HL-60 (cell line): ENCODE measurements around the gene FBXO42.

Experiments
- DNase-seq, 2 experiments: peaks; one replicate each; pipeline ENCODE4 v3.0.0-alpha.2; 2010 to 2020; ENCODE audit warnings: low read depth in 1 of 2, low spot score in 1 of 2
- H3K27ac ChIP-seq: fragments of 250-450 bp; sonication (Bioruptor Pico); replicated peaks from 2 replicates; pipeline ENCODE4 v1.5.1; 2020; ENCODE audit warnings: mild to moderate bottlenecking, moderate library complexity
- H3K27me3 ChIP-seq: fragments of 250-450 bp; sonication (Bioruptor Pico); 2 replicates; pipeline ENCODE4 v1.5.1; 2021; ENCODE audit warnings: mild to moderate bottlenecking, moderate library complexity; ENCODE audit not compliant: insufficient read depth, poor library complexity, severe bottlenecking
- H3K4me3 ChIP-seq: replicated peaks from 2 replicates; pipeline ENCODE4 v1.5.1; 2011; ENCODE audit warnings: mild to moderate bottlenecking, control low read depth, low read length; ENCODE audit not compliant: insufficient read depth
- GABPA ChIP-seq: IDR thresholded peaks from 2 replicates; pipeline ENCODE4 v1.6.1; 2012; ENCODE audit warnings: low read depth
- POLR2AphosphoS5 ChIP-seq: IDR thresholded peaks from 2 replicates; pipeline ENCODE4 v1.6.1; 2012; ENCODE audit warnings: low read depth
- SPI1 ChIP-seq: IDR thresholded peaks from 2 replicates; pipeline ENCODE4 v1.6.1; 2012; ENCODE audit warnings: low read depth, mild to moderate bottlenecking, borderline replicate concordance
- TF ChIP-seq, protein P1 (sequence below): IDR thresholded peaks from one replicate; pipeline ENCODE4 v1.5.1; 2011; ENCODE audit warnings: low read length, control low read depth, inconsistent platforms; ENCODE audit not compliant: insufficient read depth
- TF ChIP-seq, protein P2 (sequence below): IDR thresholded peaks from 2 replicates; pipeline ENCODE4 v1.6.1; 2012; ENCODE audit warnings: low read depth; ENCODE audit not compliant: insufficient replicate concordance

FBXO42 gene

DNA sequence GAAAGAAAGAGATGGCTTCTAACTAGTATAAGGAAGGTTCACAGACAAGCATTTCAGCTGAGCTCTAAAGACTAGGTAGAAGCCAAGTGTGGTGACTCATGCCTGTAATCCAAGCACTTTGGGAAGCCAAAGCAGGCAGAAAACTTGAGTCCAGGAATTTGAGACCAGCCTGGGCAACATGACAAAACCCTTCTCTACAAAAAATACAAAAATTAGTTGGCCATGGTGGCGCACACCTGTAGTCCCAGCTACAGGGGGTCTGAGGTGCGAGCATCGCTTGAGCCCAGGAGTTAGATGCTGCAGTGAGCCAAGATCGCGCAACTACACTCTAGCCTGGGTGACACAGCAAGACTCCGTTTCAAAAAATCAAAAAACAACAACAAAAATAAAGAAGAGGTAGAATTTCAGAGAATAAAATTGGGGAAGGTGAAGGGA, 27.8 kb downstream of the FBXO42 start:
- H3K4me3 ChIP-seq: no peak overlapping the region
- no peak overlapping the region for H3K27ac ChIP-seq
- no peak for DNase-seq
- no peaks in the 10 kb centered on the region for H3K27me3 ChIP-seq
- TF ChIP-seq, protein P1, sequence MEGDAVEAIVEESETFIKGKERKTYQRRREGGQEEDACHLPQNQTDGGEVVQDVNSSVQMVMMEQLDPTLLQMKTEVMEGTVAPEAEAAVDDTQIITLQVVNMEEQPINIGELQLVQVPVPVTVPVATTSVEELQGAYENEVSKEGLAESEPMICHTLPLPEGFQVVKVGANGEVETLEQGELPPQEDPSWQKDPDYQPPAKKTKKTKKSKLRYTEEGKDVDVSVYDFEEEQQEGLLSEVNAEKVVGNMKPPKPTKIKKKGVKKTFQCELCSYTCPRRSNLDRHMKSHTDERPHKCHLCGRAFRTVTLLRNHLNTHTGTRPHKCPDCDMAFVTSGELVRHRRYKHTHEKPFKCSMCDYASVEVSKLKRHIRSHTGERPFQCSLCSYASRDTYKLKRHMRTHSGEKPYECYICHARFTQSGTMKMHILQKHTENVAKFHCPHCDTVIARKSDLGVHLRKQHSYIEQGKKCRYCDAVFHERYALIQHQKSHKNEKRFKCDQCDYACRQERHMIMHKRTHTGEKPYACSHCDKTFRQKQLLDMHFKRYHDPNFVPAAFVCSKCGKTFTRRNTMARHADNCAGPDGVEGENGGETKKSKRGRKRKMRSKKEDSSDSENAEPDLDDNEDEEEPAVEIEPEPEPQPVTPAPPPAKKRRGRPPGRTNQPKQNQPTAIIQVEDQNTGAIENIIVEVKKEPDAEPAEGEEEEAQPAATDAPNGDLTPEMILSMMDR: no peak
- TF ChIP-seq, protein P2, sequence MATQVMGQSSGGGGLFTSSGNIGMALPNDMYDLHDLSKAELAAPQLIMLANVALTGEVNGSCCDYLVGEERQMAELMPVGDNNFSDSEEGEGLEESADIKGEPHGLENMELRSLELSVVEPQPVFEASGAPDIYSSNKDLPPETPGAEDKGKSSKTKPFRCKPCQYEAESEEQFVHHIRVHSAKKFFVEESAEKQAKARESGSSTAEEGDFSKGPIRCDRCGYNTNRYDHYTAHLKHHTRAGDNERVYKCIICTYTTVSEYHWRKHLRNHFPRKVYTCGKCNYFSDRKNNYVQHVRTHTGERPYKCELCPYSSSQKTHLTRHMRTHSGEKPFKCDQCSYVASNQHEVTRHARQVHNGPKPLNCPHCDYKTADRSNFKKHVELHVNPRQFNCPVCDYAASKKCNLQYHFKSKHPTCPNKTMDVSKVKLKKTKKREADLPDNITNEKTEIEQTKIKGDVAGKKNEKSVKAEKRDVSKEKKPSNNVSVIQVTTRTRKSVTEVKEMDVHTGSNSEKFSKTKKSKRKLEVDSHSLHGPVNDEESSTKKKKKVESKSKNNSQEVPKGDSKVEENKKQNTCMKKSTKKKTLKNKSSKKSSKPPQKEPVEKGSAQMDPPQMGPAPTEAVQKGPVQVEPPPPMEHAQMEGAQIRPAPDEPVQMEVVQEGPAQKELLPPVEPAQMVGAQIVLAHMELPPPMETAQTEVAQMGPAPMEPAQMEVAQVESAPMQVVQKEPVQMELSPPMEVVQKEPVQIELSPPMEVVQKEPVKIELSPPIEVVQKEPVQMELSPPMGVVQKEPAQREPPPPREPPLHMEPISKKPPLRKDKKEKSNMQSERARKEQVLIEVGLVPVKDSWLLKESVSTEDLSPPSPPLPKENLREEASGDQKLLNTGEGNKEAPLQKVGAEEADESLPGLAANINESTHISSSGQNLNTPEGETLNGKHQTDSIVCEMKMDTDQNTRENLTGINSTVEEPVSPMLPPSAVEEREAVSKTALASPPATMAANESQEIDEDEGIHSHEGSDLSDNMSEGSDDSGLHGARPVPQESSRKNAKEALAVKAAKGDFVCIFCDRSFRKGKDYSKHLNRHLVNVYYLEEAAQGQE: no peak
- TF ChIP-seq POLR2AphosphoS5: no peak
- no peak for TF ChIP-seq SPI1
- TF ChIP-seq GABPA: no peak

DNA sequence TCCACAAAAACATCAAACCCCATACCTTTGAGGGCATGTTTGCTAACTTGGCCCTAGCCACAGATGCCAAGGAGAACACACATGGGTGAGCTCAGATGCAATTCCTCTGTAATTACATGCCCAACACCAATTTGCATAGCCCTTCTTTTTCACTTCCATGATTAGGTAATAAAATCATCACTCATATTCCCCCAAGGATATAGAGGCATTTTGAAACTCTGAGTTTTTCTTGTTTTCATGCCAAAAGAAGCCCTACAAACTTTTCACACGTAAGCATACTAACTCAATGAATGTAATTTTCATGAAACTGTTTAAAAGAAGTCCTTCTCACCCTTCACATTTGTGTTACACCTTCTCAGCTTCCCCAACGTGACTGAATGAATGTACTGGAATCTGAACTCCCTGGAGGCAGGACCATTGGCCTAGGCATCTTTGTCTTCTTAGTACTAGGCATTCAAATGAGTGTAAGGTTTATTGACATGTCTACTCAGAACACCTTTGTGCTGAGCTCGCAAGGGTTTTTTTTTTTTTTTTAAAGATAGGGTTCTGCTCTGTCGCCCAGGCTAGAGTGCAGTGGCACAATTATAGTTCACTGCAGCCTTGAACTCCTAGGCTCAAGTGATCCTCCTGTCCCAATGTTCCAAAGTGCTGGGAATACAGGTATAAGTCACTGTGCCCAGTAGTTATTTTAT, 31.0 kb downstream of the FBXO42 start:
- no peak for DNase-seq
- no peak overlapping the region for H3K27ac ChIP-seq
- TF ChIP-seq, protein P1: no peak
- no peak for TF ChIP-seq GABPA
- TF ChIP-seq, protein P2: no peak
- TF ChIP-seq SPI1: no peak
- TF ChIP-seq POLR2AphosphoS5: no peak

DNA sequence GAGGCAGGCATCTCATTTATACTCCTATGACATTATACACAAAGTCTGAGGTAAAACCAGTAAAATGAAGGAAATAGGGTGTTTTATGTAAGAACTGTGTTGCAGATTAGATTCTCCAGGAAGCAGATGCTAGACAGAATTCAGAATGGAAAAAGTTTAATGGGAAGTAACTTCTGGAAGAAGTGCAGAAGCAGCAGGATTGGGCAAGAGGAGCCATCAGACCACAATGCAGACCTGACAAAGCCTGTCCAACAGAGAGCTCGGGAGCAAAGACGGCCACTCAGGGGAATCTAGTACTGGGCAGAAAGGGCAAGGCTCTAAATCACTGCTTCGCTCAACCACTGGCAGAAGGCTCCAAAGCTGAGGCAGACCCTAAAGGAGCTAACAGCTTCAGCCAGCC, 33.7 kb downstream of the FBXO42 start:
- TF ChIP-seq POLR2AphosphoS5: peak; percentile 44; the same call in 1 of the 2 replicates
- TF ChIP-seq, protein P2: no peak
- peak in 1 of 2 experiments; percentile 68 for DNase-seq
- H3K4me3 ChIP-seq: no peak overlapping the region
- H3K27me3 ChIP-seq: no peaks in the 10 kb centered on the region
- no peak overlapping the region for H3K27ac ChIP-seq

More for the DNA sequence above, 31.0 kb downstream of the FBXO42 start:
- no peak overlapping the region for H3K4me3 ChIP-seq
- H3K27me3 ChIP-seq: no peaks in the 10 kb centered on the region
